HG02571 (cell line): ENCODE measurements around the gene UNCX.

Experiments used
- ATAC-seq: cut with Tn5 transposase; IDR thresholded peaks from one replicate; pipeline ENCODE4 v1.9.1; 2021; ENCODE audit warnings: mild to moderate bottlenecking, moderate library complexity; ENCODE audit not compliant: unreplicated experiment

UNCX gene

DNA sequence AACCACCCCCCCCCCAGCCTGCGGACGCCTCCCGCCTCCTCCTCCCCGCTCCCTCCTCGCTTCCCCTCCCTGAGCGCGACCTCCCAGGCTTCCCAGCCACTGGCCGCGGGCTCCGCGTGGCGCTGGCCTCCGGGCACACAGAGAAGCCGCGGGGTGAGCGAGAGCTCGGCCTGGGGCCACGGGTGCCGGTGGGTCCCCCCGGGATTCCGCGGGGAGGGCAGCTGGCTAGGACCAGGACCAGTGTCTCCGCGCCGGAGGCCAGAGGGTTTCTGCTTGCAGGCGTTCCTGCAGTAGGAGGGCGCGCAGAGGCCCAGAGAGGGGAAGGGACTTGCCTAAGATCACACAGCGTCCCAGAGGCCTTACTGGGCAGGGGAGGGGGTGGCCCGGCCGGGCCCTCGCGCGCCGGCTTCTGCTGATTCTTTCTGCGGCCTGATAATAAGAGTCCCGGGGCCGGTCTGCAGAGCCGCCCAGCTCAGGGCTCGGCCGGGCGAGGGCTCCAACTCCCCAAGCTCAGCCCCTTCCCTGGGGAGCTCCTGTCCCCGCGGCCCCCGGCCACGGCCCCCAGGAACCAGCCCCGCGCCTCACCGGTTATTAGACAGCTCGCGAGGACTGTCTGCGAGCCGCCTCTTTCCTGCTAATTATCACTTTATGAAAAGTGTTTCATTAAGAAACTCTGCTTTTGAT, 10.1 kb downstream of the UNCX start:
- no peak for ATAC-seq

DNA sequence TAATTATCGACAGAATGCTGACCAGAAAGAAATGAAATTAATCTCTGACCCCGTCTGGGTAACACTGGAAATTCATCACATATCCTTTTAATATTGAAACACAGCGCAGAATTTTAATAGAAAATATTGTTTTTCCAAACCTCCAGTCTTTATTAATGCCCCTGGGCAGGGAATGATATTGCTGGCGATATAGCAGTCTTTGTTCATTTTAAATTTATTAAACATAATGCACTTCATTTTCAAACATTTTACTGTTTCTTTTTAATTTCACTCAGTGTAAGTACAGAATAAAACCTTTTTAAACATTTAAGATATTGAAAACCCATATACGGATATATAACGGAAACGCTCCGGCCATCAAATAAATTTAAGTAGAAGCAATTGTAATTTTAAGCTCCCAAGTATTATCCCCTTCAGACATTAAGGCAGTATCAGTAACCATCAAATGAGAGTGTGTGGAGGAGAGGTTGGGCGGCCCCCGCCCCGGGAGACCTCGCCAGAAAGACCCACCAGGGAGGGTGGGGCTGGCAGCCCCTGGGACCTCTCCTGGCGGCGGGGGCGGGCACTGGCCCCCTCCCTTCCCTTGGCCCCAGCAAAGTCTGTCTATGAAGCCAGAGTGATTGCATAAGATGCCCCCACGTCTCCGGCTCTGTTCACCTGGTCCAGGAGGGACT, 10.8 kb downstream of the UNCX start:
- ATAC-seq = no peak

DNA sequence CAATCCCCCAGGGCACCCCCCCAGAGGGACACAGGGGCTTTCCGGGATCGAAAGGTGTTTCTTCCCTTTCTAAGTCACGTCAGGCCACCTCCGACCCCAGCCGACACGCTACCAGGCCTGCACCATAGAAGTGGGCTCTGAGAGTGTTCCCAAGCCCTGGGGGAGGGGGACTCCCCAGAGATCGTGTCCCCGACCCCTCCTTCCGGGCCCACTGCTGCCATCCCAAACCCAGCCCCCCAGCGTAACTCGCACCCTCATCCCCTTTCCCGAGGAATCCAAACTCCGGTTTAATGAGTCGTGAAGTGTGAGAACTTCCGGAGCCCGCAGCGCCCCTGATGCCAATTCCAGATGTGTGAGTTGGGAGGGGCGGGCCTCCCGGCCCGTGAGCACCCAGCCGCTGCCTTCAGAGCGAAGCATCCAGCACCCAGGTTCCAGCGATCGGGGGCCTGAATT, 11.3 kb downstream of the UNCX start:
- no peak for ATAC-seq

DNA sequence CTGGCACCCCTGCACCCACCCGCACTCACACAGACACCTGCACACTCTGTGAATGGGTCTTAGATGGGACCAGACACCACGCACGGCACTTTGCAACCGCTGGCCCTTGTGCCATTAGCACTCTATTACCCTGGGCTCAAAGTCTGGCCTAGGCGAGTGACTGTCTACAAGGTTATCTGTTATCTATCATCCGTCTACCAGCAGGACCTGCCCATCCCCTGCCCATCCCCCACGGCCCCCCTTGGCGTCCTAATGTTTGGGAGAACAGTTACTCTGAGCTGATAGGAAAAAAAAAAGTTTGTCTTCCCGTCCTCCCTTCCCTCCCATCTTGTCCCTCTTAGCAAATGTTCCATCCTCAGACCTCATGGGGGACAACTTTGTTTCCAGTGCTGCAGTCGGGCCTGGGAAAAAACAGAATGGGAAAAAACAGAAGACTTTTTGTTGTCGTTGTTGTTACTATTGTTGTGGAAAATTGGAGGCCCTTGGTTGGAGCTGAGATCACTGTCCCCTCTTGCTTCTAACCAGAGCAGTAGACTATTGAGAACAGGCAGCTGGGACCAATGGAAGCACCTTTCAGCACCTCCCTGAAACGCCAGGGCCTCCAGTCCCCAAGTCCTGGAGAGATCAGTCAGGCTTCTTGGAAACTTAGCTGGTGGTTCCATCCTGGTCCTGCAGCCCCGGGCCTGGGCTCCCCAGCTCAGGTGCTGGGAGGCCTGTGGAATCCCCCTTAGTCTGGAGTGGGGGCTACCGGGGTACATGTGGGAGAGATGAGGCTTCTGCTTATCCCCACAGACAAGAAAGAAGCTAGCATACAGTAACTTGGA, 12.2 kb downstream of the UNCX start:
- ATAC-seq = no peak

DNA sequence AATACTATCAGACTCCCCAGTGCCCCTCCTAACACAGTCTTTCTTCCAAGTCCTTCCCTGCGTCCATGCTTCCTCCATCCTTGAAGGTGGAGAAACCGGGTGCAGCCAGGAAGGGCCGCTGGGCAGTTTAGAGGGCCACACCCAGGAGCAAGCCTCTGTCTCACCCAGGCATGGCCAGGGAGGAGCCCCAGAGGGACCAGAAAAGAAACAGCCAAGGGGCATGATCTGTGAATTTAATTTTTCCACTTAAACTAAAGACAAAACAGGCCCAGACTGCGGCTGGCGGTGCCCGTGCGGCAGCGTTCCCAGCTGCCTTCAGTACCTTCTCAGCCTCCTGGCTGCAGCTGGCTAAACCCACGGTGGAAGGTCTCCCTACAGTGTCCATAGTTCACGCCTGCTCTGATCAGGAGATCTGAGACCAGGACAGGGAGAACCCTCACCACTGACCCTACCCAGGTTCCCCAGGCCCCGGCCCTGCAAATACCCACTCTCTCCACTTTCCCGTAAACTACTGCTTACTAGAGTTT, 12.9 kb downstream of the UNCX start:
- ATAC-seq = no peak

DNA sequence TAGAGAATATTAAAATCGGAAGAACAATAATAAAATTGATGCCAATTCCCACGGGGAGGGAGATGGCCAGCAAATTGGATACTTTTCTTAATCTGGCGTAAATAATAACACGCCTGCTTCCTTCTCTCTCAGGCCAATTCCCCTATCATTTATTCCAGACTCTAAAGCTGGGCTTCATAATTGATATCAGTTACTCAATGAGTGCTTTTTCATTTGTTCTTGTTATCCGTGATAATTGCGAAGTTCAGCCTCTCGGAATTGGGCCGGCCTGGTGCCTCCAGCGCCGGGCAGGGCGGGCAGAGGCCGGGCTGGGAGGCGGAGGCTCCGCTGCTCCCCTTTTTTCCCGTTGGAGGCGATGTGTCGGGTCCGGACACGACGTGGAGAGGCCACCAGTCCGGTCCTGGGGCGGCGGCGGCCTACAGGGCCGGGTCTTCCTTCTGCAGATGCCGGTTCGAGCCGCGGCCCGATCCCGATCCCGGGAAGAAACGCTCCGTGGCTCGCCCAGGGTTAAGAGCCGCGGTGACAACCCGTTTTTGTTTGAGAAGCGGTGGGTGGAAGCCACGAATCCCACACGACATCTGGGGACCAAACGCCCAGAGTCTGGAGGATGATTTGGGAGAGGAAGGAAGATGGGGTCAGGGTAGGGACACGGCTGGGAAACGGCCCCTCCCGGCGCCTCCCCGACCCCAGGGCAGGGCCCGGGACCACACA, 13.6 kb downstream of the UNCX start:
- no peak for ATAC-seq

DNA sequence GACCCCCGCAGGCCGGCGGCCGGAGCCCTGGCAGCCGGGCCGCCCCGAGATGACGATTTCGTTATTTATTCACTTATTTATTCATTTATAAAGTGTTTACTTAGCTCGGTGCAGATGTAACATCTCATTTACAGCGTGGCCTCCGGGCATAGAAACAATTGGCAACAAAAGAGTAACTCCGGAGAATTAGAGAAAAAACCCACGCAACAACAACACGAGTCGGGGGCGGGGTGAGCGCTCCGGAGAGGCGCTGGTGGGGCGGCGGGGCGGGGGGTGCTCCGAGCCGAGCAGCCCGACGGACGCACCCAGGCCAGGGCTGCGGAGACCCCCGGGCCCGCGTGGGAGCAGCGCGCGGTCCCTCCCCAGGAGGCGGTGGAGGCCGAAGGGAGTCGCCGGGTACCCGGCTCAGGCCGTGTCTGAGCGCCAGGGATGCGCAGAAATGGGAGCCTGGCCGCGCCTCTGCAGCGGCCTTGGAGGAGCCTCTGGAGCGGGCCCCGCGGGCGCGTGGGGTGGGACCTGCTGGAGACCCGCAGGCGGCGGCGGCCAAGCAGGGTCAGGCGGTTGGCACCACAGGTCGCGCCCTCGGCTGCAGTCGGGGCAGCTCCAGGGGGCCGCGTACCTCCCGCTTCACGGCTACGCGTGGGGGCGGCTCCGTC, 14.3 kb downstream of the UNCX start:
- no peak for ATAC-seq

DNA sequence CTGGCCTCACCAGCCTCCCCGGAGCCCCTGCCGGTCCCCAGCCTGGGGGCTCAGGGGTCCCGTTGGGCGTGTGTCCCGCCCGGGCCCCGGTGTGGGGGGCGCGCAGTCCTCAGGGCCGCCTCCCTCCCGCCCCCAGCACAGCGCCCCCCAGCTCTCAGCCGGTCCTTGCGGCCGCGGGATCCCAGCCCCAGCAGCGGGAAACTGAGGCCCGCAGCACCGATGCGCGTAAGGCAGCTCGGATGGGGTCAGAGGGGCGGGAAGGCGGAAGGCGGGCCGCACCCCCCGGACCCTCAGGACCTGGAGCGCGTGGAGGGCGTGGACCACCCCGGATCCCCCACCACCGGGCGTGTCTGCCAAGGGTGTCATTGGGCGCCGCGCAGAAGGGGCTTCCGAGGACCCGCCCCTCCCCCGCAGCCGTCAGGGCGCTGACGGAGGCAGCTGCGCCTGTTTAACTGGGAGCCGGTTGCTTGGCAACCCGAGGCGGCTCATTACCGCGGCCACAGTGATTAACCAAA, 14.9 kb downstream of the UNCX start:
- no peak for ATAC-seq

DNA sequence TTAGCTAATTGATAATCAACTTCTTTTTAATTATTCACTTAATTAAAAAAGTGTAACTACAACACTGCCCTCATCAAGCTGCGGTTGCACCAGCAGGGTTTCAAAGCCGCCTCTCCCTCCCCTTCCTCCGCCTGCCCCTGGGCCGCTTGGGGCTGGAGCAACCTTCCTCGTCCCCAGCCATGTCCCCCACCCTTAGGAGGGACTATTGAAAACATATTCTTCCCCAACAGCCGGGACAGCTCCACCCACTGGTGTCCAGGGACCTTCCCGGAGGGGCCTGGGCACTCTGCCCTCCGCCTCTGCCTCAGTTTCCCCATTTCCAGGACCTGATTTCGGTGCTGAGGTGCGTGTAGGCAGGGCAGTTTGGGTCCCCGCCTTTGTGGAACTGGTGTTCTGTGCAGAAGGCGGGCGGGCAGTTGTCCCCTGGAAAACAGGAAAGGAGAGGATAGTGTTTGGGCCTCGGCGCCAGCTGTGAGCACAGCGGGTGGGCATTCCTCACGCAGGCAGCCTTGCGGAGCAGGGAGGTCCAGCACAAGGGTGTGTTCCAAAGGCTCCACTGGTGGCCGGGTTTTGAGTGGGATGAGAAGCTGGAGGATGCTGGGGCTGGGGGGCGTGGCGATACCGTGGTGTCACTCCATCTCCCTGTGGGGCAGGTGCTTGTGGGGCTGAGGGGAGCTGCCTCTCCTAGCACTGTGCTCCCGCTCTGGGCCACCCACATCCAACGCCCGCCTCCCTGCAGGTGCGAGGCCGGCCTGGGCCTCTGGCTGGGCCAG, 15.7 kb downstream of the UNCX start:
- no peak for ATAC-seq

DNA sequence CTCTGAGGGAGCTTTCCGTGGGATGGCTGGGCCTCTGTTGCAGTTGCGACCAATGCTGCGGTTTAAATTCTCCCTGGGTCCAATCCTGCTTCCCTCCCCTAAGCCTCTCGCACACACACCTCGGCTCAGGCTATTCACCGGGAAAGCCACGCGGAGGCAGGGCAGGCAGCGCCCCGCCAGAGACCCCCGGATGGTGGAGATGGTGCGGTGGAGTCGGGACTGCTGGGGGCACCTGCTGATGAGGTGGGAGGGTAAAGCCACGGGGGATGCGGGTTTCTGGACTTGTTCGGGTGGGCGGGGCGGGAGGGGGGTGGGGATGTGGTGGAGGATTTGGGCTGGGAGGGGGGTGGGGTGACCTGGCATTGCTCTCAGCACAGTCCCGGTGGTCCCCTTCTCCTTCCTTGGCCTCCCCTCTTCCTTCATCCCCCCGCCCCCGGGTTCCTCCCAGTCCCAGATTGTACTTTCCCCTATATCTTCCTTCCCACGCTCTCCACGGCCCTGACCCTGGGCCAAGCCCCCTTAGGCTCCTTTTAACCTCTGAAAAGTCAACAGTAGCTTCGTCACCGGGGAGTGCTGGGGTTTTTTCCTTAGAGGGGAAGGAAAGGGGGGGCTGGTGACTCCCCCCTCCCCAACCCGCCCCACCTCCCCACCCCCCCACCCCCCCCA, 16.4 kb downstream of the UNCX start:
- ATAC-seq = no peak

DNA sequence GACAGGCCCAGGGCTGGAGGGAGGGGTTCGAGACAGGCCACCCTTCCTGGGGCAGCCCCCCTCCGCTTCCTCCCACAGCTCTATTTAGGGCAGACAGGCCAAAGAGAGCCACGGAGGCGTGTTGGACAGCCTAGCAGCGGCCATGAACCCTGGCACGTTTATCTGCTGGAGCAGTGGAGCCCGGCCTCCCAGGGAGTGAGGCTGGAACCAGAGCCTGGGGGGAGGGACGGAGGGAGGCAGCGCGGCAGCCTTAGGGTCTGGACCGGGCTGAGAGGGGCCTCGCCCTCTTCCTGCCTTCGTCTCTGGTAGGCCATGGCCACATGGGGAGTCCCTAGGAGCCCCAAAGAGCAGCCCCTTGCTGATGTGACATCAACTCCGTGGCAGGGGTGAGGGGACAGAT, 17.1 kb downstream of the UNCX start:
- ATAC-seq = no peak

DNA sequence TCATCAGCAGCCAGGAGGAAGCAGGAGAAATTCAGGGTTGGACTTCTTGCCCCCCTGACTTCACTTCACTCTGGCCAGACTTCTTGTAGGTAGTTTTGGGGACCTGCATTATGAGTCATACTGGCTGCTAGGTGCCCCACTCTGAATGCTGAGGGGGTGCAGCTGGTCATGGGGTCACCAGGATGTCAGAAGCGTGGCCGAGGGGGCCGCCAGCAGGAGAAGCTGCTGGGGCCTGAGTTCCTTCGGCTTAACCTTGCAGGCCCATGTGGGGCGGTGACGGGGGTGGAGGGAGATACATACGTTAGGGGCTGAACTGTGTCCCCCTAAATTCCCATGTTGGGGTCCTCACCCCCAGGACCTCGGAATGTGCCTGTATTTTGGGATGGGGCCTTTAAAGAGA, 18.2 kb downstream of the UNCX start:
- ATAC-seq = no peak

DNA sequence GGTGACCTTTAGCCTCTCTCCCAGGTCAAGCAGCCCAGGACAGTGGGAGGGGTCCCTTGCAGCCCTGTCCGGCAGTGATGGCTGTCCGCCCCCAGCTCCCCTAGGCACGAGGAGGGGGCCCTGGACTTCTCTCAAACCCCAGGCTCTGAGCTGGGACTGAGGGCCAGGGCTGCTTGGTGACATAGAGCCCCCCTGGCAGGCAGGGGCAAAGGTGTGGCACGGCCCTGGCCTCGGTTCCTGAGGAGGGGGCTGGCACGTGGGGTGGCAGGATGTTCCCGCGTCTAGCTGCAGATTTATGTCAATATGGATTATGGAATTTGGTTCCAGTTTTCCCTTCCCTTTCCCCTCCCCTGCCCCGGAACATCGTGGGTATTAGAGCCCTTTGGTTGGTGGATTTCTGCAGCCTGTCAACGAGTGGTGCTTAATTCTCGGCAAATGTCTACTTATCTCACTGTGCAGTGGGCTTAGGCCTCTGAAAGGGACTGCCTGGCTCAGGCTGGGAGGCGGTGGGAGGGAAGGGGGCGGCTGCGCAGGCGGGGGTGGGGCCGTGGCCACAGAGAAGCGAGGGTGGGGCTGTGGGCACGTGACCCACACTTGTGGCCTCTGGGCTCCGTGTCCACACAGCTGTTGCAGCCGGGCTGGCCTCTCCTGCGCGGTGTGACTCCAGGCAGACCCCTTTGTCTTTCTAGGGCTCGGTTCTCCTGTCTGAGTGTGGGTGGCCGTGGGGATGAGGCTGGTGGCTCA, 19.3 kb downstream of the UNCX start:
- no peak for ATAC-seq

DNA sequence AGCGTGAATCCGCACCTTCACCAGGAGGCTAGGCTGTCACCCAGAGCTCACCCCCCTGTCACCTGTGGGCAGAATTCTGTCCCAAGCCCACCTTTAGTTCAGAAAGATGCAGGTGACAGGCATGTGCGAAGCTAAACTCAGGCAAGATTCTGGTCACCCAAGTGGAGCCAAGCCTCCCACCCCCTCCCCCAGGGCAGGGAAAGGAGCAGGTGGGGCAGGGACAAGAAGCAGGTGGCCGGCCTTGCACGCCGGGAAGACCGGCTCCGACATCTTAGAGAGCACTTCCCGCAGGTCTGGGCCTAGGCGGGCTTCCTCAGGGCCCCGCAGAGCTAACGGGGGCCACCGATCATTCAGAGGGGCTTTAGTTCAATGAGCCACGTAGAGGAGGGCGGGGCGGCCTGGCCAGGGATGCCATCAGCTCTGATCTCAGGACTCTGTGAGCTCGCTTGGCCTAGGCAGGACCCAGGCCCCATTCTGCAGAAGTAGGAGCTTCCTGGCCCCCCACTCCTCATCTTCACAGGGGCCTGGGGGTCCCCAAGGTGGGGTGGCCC, 19.9 kb downstream of the UNCX start:
- ATAC-seq = no peak

DNA sequence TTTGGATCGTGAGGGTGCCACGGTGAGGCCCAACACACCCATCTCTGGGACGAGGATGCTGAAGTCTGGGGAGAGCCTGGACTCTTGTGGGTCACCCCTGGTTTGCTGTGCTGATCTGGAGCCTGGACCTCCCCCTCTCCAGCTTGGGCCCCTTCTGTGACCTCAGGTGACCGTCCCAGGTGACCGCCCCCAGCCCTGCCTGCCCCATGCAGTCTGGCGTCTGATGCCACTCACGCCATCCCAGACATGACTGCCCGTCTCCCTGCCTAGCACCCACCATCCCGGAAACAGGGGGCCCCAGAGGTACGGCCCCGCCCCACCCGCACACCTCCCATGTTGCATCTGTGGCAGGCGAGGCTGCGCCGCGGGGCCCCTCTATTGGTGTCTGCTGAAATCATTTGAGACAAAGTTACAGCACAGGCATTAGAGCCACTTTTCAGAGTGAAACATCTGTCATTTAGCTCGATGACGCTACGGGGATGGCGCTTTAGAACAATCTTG, 21.1 kb downstream of the UNCX start:
- ATAC-seq = no peak

DNA sequence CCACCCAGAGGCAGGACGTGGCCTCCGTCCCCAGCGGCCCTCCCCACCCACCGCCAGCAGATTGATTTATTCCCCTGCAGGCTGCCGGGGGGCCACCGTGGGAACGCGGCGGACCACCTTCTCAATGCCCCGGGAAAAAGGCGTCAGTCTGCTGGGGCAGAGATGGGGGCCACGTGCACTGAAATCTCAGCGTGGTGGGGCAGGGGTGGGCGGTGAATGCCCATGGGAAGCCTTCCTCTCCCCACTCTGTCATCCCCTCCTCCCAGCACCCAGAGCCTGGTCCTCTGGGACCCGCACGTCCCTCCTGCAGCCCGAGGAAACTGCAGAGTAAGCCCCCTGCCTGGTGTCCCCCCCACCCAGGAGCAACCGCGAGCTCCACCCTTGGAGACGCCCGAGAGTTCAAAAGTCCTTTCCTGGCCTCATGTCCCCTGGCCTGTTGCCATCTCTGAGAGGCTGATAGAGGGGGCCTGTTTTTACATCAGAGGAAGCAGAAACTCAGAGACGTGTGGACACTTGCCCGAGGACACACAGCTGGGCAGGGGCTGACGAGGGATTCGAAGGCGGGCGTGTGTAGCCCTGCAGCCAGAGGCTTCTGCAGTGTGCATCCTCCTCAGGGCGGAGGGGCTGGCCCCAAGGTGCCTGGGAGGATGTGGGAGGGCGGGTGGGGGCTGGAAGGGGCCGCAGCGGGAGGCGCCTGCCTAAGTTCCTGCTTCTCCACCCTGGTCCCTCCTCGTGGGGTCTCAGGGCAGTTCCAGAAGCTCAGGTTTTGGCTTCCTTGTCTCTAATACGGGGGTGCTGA, 21.8 kb downstream of the UNCX start:
- no peak for ATAC-seq
